ENCODE measurements around the gene TRERF1.

Gene TRERF1

GRCh38 chr6:42250274-42250931, 201.3 kb downstream of the TRERF1 start:
- in situ Hi-C loops (cut with MboI; ENCODE audit: low pct_unique_long_range_greater_than_20kb, low sequenced_read_pairs): no loop called here
- DNase-seq: no peak

- DNase-seq: peak; percentile 10
- in situ Hi-C loops (cut with MboI; ENCODE audit: low pct_unique_long_range_greater_than_20kb, low sequenced_read_pairs): no loop called here
Observed at GRCh38 chr6:42249279-42249678, 202.4 kb downstream of the TRERF1 start.

GRCh38 chr6:42243046-42243445, 208.7 kb downstream of the TRERF1 start:
- in situ Hi-C loops (cut with MboI; ENCODE audit: low pct_unique_long_range_greater_than_20kb, low sequenced_read_pairs): no loop called here
- no peak for DNase-seq

GRCh38 chr6:42241915-42242314, 209.8 kb downstream of the TRERF1 start:
- in situ Hi-C loops (cut with MboI; ENCODE audit: low pct_unique_long_range_greater_than_20kb, low sequenced_read_pairs): no loop called here

GRCh38 chr6:42239736-42240375, 211.9 kb downstream of the TRERF1 start:
- no peak for DNase-seq
- in situ Hi-C loops (cut with MboI; ENCODE audit: low pct_unique_long_range_greater_than_20kb, low sequenced_read_pairs): no loop called here

More at GRCh38 chr6:42241915-42242314, 209.8 kb downstream of the TRERF1 start:
- DNase-seq: no peak

- in situ Hi-C loops (cut with MboI; ENCODE audit: low pct_unique_long_range_greater_than_20kb, low sequenced_read_pairs): no loop called here
- no peak for DNase-seq
Observed at GRCh38 chr6:42239333-42239732, 212.4 kb downstream of the TRERF1 start.

GRCh38 chr6:42237857-42238256, 213.9 kb downstream of the TRERF1 start:
- no peak for DNase-seq
- in situ Hi-C loops (cut with MboI; ENCODE audit: low pct_unique_long_range_greater_than_20kb, low sequenced_read_pairs): no loop called here

GRCh38 chr6:42236682-42237473, 214.8 kb downstream of the TRERF1 start:
- DNase-seq: no peak
- in situ Hi-C loops (cut with MboI; ENCODE audit: low pct_unique_long_range_greater_than_20kb, low sequenced_read_pairs): no loop called here

GRCh38 chr6:42236030-42236429, 215.7 kb downstream of the TRERF1 start:
- no peak for DNase-seq
- in situ Hi-C loops (cut with MboI; ENCODE audit: low pct_unique_long_range_greater_than_20kb, low sequenced_read_pairs): no loop called here

GRCh38 chr6:42232035-42232434, 219.7 kb downstream of the TRERF1 start:
- in situ Hi-C loops (cut with MboI; ENCODE audit: low pct_unique_long_range_greater_than_20kb, low sequenced_read_pairs): no loop called here
- DNase-seq: no peak

- in situ Hi-C loops (cut with MboI; ENCODE audit: low pct_unique_long_range_greater_than_20kb, low sequenced_read_pairs): no loop called here
- DNase-seq: no peak
Observed at GRCh38 chr6:42230345-42231321, 221.1 kb downstream of the TRERF1 start.

GRCh38 chr6:42229506-42230119, 222.1 kb downstream of the TRERF1 start:
- DNase-seq: no peak
- in situ Hi-C loops (cut with MboI; ENCODE audit: low pct_unique_long_range_greater_than_20kb, low sequenced_read_pairs): no loop called here

GRCh38 chr6:42228305-42228704, 223.4 kb downstream of the TRERF1 start:
- DNase-seq: no peak
- in situ Hi-C loops (cut with MboI; ENCODE audit: low pct_unique_long_range_greater_than_20kb, low sequenced_read_pairs): no loop called here

GRCh38 chr6:42227173-42227850, 224.4 kb downstream of the TRERF1 start:
- in situ Hi-C loops (cut with MboI; ENCODE audit: low pct_unique_long_range_greater_than_20kb, low sequenced_read_pairs): no loop called here
- DNase-seq: no peak

- in situ Hi-C loops (cut with MboI; ENCODE audit: low pct_unique_long_range_greater_than_20kb, low sequenced_read_pairs): no loop called here
- DNase-seq: no peak
Observed at GRCh38 chr6:42226645-42227143, 225.0 kb downstream of the TRERF1 start.

GRCh38 chr6:42226161-42226611, 225.5 kb downstream of the TRERF1 start:
- no peak for DNase-seq

GRCh38 chr6:42225419-42225818, 226.3 kb downstream of the TRERF1 start:
- in situ Hi-C loops (cut with MboI; ENCODE audit: low pct_unique_long_range_greater_than_20kb, low sequenced_read_pairs): no loop called here
- no peak for DNase-seq

More at GRCh38 chr6:42226161-42226611, 225.5 kb downstream of the TRERF1 start:
- in situ Hi-C loops (cut with MboI; ENCODE audit: low pct_unique_long_range_greater_than_20kb, low sequenced_read_pairs): no loop called here

- in situ Hi-C loops (cut with MboI; ENCODE audit: low pct_unique_long_range_greater_than_20kb, low sequenced_read_pairs): no loop called here
- no peak for DNase-seq
Observed at GRCh38 chr6:42225029-42225339, 226.7 kb downstream of the TRERF1 start.
